H9 (cell line): ENCODE data around the gene ADGRL3. TPM values are rescaled to one million over a fixed set of nuclear protein-coding genes. Genes with fewer than 3 reads are reported as not detected.

Experiments used
- DNase-seq: peaks from one replicate; pipeline ENCODE4 v3.0.0-alpha.2; 2017
- H2AFZ ChIP-seq: one replicate; pipeline ENCODE4 v1.6.1; 2013; ENCODE audit warnings: mild to moderate bottlenecking, low read length, control low read depth, moderate library complexity
- H2AK5ac ChIP-seq: 2 replicates; pipeline ENCODE4 v1.6.1; 2013; ENCODE audit warnings: low read length, control low read depth, mixed read lengths; ENCODE audit not compliant: insufficient read length
- H2BK120ac ChIP-seq: one replicate; pipeline ENCODE4 v1.6.1; 2013; ENCODE audit warnings: low read depth, mild to moderate bottlenecking, low read length, control low read depth, inconsistent platforms; ENCODE audit not compliant: poor library complexity, severe bottlenecking
- H2BK12ac ChIP-seq: 2 replicates; pipeline ENCODE4 v1.6.1; 2013; ENCODE audit warnings: low read length, control low read depth, mixed read lengths, low read depth; ENCODE audit not compliant: insufficient read length
- H2BK15ac ChIP-seq: 2 replicates; pipeline ENCODE4 v1.6.1; 2013; ENCODE audit warnings: low read depth, low read length, control low read depth
- H2BK20ac ChIP-seq: one replicate; pipeline ENCODE4 v1.6.1; 2013; ENCODE audit warnings: low read depth, mild to moderate bottlenecking, low read length, control low read depth, inconsistent platforms; ENCODE audit not compliant: poor library complexity, severe bottlenecking
- H2BK5ac ChIP-seq: 2 replicates; pipeline ENCODE4 v1.6.1; 2013; ENCODE audit warnings: low read length, control low read depth, mixed read lengths; ENCODE audit not compliant: insufficient read length
- H3K14ac ChIP-seq: 2 replicates; pipeline ENCODE4 v1.6.1; 2013; ENCODE audit warnings: low read length, control low read depth; ENCODE audit not compliant: insufficient read depth
- H3K18ac ChIP-seq: 2 replicates; pipeline ENCODE4 v1.6.1; 2013; ENCODE audit warnings: low read depth, mild to moderate bottlenecking, mixed read lengths, low read length, control low read depth; ENCODE audit not compliant: insufficient read length
- H3K23ac ChIP-seq: 2 replicates; pipeline ENCODE4 v1.6.1; 2013; ENCODE audit warnings: low read length, control low read depth, mixed read lengths, low read depth; ENCODE audit not compliant: insufficient read length
- H3K23me2 ChIP-seq: 2 replicates; pipeline ENCODE4 v1.6.1; 2013; ENCODE audit warnings: low read depth, mild to moderate bottlenecking, mixed read lengths, low read length, control low read depth; ENCODE audit not compliant: insufficient read length, poor library complexity, severe bottlenecking
- H3K27ac ChIP-seq: 2 replicates; pipeline ENCODE4 v1.5.1; 2013; ENCODE audit warnings: low read length, control low read depth, mixed read lengths, low read depth; ENCODE audit not compliant: insufficient read length
- H3K27me3 ChIP-seq: 2 replicates; pipeline ENCODE4 v1.6.1; 2013; ENCODE audit warnings: low read length, control low read depth, inconsistent platforms; ENCODE audit not compliant: insufficient read depth
- H3K4ac ChIP-seq: 2 replicates; pipeline ENCODE4 v1.6.1; 2013; ENCODE audit warnings: low read depth, mild to moderate bottlenecking, control low read depth, inconsistent platforms, low read length, moderate library complexity
- H3K4me1 ChIP-seq: 2 replicates; pipeline ENCODE4 v1.6.1; 2013; ENCODE audit warnings: low read length, control low read depth, inconsistent platforms; ENCODE audit not compliant: insufficient read depth
- H3K4me2 ChIP-seq: 2 replicates; pipeline ENCODE4 v1.6.1; 2013; ENCODE audit warnings: low read length, control low read depth, mixed read lengths; ENCODE audit not compliant: insufficient read length, insufficient read depth
- H3K56ac ChIP-seq: 2 replicates; pipeline ENCODE4 v1.6.1; 2013; ENCODE audit warnings: low read depth, mild to moderate bottlenecking, mixed read lengths, low read length, control low read depth; ENCODE audit not compliant: insufficient read length
- H3K79me1 ChIP-seq: 2 replicates; pipeline ENCODE4 v1.6.1; 2013; ENCODE audit warnings: low read depth, mild to moderate bottlenecking, moderate library complexity, low read length, control low read depth, inconsistent platforms; ENCODE audit not compliant: insufficient read depth, poor library complexity, severe bottlenecking
- H3K79me2 ChIP-seq: 2 replicates; pipeline ENCODE4 v1.6.1; 2013; ENCODE audit warnings: low read length, control low read depth, inconsistent platforms; ENCODE audit not compliant: insufficient read depth
- H3K9ac ChIP-seq: 2 replicates; pipeline ENCODE4 v1.6.1; 2013; ENCODE audit warnings: low read length, control low read depth, mixed read lengths; ENCODE audit not compliant: insufficient read length; ENCODE audit errors: extremely low read depth
- H3K9me3 ChIP-seq: one replicate; pipeline ENCODE4 v1.6.1; 2013; ENCODE audit warnings: low read depth, low read length, inconsistent platforms; ENCODE audit not compliant: control insufficient read depth
- H3T11ph ChIP-seq: one replicate; pipeline ENCODE4 v1.6.1; 2013; ENCODE audit warnings: mild to moderate bottlenecking, low read length, control low read depth, inconsistent platforms
- H4K20me1 ChIP-seq: one replicate; pipeline ENCODE4 v1.6.1; 2013; ENCODE audit not compliant: control insufficient read depth, insufficient read length, insufficient read depth
- H4K5ac ChIP-seq: 2 replicates; pipeline ENCODE4 v1.6.1; 2013; ENCODE audit warnings: low read depth, mild to moderate bottlenecking, mixed read lengths, low read length, control low read depth; ENCODE audit not compliant: insufficient read length
- H4K8ac ChIP-seq: replicated peaks from 2 replicates; pipeline ENCODE4 v1.6.1; 2013; ENCODE audit warnings: low read length, control low read depth, mixed read lengths, low read depth; ENCODE audit not compliant: insufficient read length
- H4K91ac ChIP-seq: 2 replicates; pipeline ENCODE4 v1.6.1; 2013; ENCODE audit warnings: low read depth, mild to moderate bottlenecking, moderate library complexity, mixed read lengths, low read length, control low read depth; ENCODE audit not compliant: insufficient read length
- H3K27ac Mint-ChIP-seq, 3 experiments: 2 replicates in 2 of 3; 3 replicates in 1 of 3; pipeline ENCODE4 v1.8.0; 2020 to 2021; ENCODE audit warnings: mixed read lengths in 3 of 3, mild to moderate bottlenecking in 1 of 3, moderate library complexity in 1 of 3
- H3K27me3 Mint-ChIP-seq: 2 replicates; pipeline ENCODE4 v1.8.0; 2021; ENCODE audit warnings: low read depth, mild to moderate bottlenecking, moderate library complexity, mixed read lengths
- H3K36me3 Mint-ChIP-seq, 3 experiments: 2 replicates in 2 of 3; 3 replicates in 1 of 3; pipeline ENCODE4 v1.8.0; 2020 to 2021; ENCODE audit warnings: low read depth in 3 of 3, mixed read lengths in 3 of 3; ENCODE audit not compliant: insufficient read depth in 1 of 3
- H3K4me1 Mint-ChIP-seq, 2 experiments: 2 replicates each; pipeline ENCODE4 v1.8.0; 2020; ENCODE audit warnings: mixed read lengths in 2 of 2
- H3K4me3 Mint-ChIP-seq, 2 experiments: 2 replicates in 1 of 2; 3 replicates in 1 of 2; pipeline ENCODE4 v1.8.0; 2020 to 2021; ENCODE audit warnings: mild to moderate bottlenecking in 2 of 2, mixed read lengths in 2 of 2, moderate library complexity in 1 of 2
- H3K9me3 Mint-ChIP-seq, 2 experiments: 2 replicates in 1 of 2; 3 replicates in 1 of 2; pipeline ENCODE4 v1.8.0; 2020; ENCODE audit warnings: mild to moderate bottlenecking in 2 of 2, mixed read lengths in 2 of 2, moderate library complexity in 1 of 2
- WGBS: extraction: QIAGEN DNeasy Blood & Tissue Kit; methylation state at CpG from one replicate; pipeline ENCODE4 v1.1.7; 2013; ENCODE audit warnings: missing lambda C conversion rate, low lambda C conversion rate, mixed read lengths; ENCODE audit not compliant: insufficient read length; ENCODE audit errors: extremely low coverage; 5-methylcytosine and 5-hydroxymethylcytosine counted together
- total RNA-seq: library from RNA; stranded (reverse); gene quantifications from 2 replicates; pipeline ENCODE4 v1.2.1, GENCODE V29; 2021
- TF ChIP-seq, protein P1 (sequence below): fragments of 200-600 bp; sonication (generic); conservative IDR thresholded peaks from 3 replicates; pipeline ENCODE4 v1.8.0; 2021; ENCODE audit warnings: antibody characterized with exemption, mild to moderate bottlenecking

ADGRL3 gene
- total RNA-seq, 1 experiment from 2014 or later, result 5.9 TPM

- no peak overlapping the region for H4K5ac ChIP-seq
- H3K9me3 ChIP-seq, result no peaks in the 10 kb centered on the region
- TF ChIP-seq, protein P1, sequence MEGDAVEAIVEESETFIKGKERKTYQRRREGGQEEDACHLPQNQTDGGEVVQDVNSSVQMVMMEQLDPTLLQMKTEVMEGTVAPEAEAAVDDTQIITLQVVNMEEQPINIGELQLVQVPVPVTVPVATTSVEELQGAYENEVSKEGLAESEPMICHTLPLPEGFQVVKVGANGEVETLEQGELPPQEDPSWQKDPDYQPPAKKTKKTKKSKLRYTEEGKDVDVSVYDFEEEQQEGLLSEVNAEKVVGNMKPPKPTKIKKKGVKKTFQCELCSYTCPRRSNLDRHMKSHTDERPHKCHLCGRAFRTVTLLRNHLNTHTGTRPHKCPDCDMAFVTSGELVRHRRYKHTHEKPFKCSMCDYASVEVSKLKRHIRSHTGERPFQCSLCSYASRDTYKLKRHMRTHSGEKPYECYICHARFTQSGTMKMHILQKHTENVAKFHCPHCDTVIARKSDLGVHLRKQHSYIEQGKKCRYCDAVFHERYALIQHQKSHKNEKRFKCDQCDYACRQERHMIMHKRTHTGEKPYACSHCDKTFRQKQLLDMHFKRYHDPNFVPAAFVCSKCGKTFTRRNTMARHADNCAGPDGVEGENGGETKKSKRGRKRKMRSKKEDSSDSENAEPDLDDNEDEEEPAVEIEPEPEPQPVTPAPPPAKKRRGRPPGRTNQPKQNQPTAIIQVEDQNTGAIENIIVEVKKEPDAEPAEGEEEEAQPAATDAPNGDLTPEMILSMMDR, result no peak
- peak; percentile 32 for DNase-seq
- H3K4me1 Mint-ChIP-seq, result peaks cover 10 to 18% of the 10 kb centered on the region in 2 experiments
- no peak overlapping the region for H3K9ac ChIP-seq
- H4K91ac ChIP-seq, result no peak overlapping the region
- no peaks in the 10 kb centered on the region for H3K9me3 Mint-ChIP-seq
- no peak overlapping the region for H4K8ac ChIP-seq
- H3K4me2 ChIP-seq, result no peak overlapping the region
- H3K27ac ChIP-seq, result no peak overlapping the region
- no peak overlapping the region for H2AFZ ChIP-seq
- H2BK20ac ChIP-seq, result no peak overlapping the region
- no peak overlapping the region for H2BK5ac ChIP-seq
- H3K36me3 Mint-ChIP-seq, result no peaks in the 10 kb centered on the region; a peak in 1 of 7 replicates
- no peaks in the 10 kb centered on the region for H3K79me2 ChIP-seq
- no peaks in the 10 kb centered on the region for H3K27me3 Mint-ChIP-seq
- H3K18ac ChIP-seq, result no peak overlapping the region
- no peaks in the 10 kb centered on the region for H4K20me1 ChIP-seq
- H2AK5ac ChIP-seq, result no peak overlapping the region
- H3K27me3 ChIP-seq, result no peaks in the 10 kb centered on the region
- H2BK120ac ChIP-seq, result no peak overlapping the region
- H3K56ac ChIP-seq, result no peak overlapping the region
- WGBS, result no CpG with 5 or more reads among the region's 2 CpGs
- H3K4me3 Mint-ChIP-seq, result no peak overlapping the region
- H2BK15ac ChIP-seq, result no peak overlapping the region
- H3K23ac ChIP-seq, result no peak overlapping the region
- H3K4me1 ChIP-seq, result peaks cover 2% of the 10 kb centered on the region; the same call in 1 of the 2 replicates
- no peak overlapping the region for H3K14ac ChIP-seq
- H3K4ac ChIP-seq, result no peak overlapping the region
- no peaks in the 10 kb centered on the region for H3K23me2 ChIP-seq
- H3T11ph ChIP-seq, result no peak overlapping the region
- H2BK12ac ChIP-seq, result no peak overlapping the region
- H3K27ac Mint-ChIP-seq, result 0 out of 7 replicates have a peak overlapping the region, but pooled peaks of 1 of the 3 experiments have one; percentile 72
- no peaks in the 10 kb centered on the region for H3K79me1 ChIP-seq
Observed at GRCh38 chr4:61992351-61992750, 792.2 kb downstream of the ADGRL3 start.
